ENCODE data around the gene ATP8B1.

- TF ChIP-seq EZH2 (IDR thresholded peaks at IDR 0.05; ENCODE audit: borderline replicate concordance, low read length) = no peak
- TF ChIP-seq, protein P1, sequence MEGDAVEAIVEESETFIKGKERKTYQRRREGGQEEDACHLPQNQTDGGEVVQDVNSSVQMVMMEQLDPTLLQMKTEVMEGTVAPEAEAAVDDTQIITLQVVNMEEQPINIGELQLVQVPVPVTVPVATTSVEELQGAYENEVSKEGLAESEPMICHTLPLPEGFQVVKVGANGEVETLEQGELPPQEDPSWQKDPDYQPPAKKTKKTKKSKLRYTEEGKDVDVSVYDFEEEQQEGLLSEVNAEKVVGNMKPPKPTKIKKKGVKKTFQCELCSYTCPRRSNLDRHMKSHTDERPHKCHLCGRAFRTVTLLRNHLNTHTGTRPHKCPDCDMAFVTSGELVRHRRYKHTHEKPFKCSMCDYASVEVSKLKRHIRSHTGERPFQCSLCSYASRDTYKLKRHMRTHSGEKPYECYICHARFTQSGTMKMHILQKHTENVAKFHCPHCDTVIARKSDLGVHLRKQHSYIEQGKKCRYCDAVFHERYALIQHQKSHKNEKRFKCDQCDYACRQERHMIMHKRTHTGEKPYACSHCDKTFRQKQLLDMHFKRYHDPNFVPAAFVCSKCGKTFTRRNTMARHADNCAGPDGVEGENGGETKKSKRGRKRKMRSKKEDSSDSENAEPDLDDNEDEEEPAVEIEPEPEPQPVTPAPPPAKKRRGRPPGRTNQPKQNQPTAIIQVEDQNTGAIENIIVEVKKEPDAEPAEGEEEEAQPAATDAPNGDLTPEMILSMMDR (conservative IDR thresholded peaks at IDR 0.05 in 1 of 2, IDR thresholded peaks at IDR 0.05 in 1 of 2; ENCODE audit: extremely low read depth in 1 of 2, insufficient read depth in 1 of 2, low read depth in 1 of 2, low read length in 2 of 2) = no peak
Measured at GRCh38 chr18:57677262-57678211, 125.6 kb downstream of the ATP8B1 start.
